T-helper 2 cell treated with Interferon-gamma antibody and Interleukin-4, amounts not matched to agents 5 μg/mL and 100 μg/mL, for 36 hours (primary cell): ENCODE measurements around the gene NDUFS3.

ENCODE experiments used
- DNase-seq: peaks from one replicate; pipeline ENCODE4 v3.0.0; 2021; ENCODE audit warnings: low spot score
- H3K27ac Mint-ChIP-seq: one replicate; pipeline ENCODE4 v1.8.0; 2021; ENCODE audit warnings: mild to moderate bottlenecking, mixed read lengths
- H3K27me3 Mint-ChIP-seq: one replicate; pipeline ENCODE4 v1.8.0; 2021; ENCODE audit warnings: low read depth, mixed read lengths
- H3K36me3 Mint-ChIP-seq: one replicate; pipeline ENCODE4 v1.8.0; 2021; ENCODE audit warnings: low read depth, mixed read lengths
- H3K4me1 Mint-ChIP-seq: one replicate; pipeline ENCODE4 v1.8.0; 2021; ENCODE audit warnings: low read depth, mixed read lengths
- H3K4me3 Mint-ChIP-seq: one replicate; pipeline ENCODE4 v1.8.0; 2022; ENCODE audit warnings: mild to moderate bottlenecking, moderate library complexity, mixed read lengths
- H3K9me3 Mint-ChIP-seq: one replicate; pipeline ENCODE4 v1.8.0; 2021; ENCODE audit warnings: mixed read lengths

Gene NDUFS3

DNA sequence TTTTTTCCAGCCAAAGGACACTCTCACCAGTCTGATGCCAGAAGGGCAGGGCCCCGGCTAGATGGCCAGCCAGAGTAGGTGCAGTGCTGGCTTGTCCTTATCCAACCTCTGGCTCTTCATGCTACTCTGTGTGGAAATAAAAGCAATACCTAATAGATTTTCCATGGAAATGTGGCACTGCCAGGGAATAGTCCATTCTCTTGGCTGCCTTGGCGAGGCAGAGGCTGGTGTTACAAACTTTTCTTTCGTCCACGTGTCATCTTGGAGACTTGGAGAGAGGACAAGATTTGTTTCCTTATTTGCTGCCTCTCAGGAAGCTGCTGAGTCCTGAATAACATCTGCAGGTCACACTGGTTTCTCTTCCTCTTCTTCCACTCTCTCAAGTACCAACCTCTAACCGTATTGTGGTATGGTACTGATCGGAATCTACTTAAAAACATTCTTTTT lies 32.5 kb downstream of the NDUFS3 start:
- H3K36me3 Mint-ChIP-seq: peaks cover 13% of the 10 kb centered on the region
- no peak overlapping the region for H3K4me3 Mint-ChIP-seq
- H3K4me1 Mint-ChIP-seq: peaks cover 9% of the 10 kb centered on the region
- no peaks in the 10 kb centered on the region for H3K9me3 Mint-ChIP-seq
- no peak for DNase-seq
- no peak overlapping the region for H3K27ac Mint-ChIP-seq
- H3K27me3 Mint-ChIP-seq: no peaks in the 10 kb centered on the region

DNA sequence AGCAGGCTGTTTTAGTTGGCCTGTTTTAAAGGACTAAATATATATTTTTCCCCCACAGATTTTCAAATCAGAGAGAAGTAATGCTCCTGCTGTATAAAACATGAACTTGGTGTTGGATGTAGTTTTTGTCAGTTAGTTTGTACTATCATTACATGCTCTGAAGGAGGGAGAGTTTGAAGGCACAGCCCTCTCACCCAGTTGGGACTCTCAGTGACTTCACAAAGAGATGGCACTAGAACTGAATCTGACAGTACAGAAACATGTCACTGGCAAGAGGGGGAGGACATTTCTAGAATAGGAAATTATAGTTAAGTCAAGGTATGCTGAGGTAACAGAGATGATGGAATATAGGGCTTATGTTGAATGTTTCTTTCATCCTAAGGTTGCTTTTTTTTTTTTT lies 36.4 kb downstream of the NDUFS3 start:
- Mint-ChIP-seq H3K4me3 (no peak overlapping the region), H3K27ac (no peak overlapping the region), H3K4me1 (peaks cover 13% of the 10 kb centered on the region), H3K27me3 (no peaks in the 10 kb centered on the region), H3K9me3 (no peaks in the 10 kb centered on the region), H3K36me3 (peaks cover 23% of the 10 kb centered on the region)
- DNase-seq: no peak

DNA sequence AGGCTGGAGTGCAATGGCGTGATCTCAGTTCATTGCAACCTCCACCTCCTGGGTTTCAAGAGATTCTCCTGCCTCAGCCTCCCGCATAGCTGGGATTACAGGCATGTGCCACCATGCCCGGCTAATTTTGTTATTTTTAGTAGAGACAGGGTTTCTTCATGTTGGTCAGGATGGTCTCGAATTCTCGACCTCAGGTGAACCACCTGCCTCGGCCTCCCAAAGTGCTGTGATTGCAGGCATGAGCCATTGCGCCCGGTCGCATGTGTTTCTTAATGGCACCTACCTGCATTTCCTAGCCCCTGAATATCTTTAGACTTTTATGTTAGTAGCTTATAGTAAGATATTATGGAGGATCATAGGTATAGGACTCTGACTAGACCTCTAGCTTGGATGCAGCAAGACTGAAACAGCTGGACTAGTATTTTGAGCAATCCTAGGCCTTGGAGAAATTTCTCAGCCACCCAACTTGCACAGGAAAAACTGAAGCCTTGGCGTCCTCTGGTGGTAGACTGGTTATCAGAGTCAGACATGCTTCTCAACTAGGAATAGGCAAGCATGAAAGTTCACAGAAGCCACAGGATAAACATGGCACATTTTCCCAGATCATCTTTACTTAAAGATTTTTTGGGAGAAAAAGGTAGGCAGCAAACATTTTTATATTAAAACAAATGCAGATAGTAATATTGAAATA lies 38.0 kb downstream of the NDUFS3 start:
- no peaks in the 10 kb centered on the region for H3K9me3 Mint-ChIP-seq
- no peak overlapping the region for H3K4me3 Mint-ChIP-seq
- no peak overlapping the region for H3K27ac Mint-ChIP-seq
- no peak for DNase-seq
- H3K4me1 Mint-ChIP-seq: peaks cover 8% of the 10 kb centered on the region
- peaks cover 20% of the 10 kb centered on the region for H3K36me3 Mint-ChIP-seq
- no peaks in the 10 kb centered on the region for H3K27me3 Mint-ChIP-seq

DNA sequence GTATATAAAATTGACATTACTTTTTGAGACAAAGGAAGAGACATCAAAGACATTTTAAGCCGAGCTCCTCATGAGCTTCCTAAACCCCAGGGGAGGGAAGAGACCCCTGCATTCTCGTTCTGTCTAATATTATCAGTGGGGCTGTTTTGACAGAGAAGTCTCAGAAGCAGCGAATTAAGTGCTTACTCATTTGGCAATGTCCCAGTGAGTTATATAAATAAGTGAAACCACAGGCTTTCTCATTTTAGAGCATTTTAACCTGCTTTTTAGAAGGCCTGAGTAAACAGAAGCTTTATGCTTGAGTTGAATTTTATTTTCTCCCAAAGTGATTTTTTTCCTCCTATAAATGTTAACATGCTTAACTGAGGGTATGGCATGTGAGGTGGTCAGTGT lies 38.5 kb downstream of the NDUFS3 start:
- Mint-ChIP-seq H3K36me3 (peaks cover 20% of the 10 kb centered on the region), H3K9me3 (no peaks in the 10 kb centered on the region), H3K4me3 (no peak overlapping the region), H3K4me1 (peaks cover 8% of the 10 kb centered on the region), H3K27me3 (no peaks in the 10 kb centered on the region), H3K27ac (no peak overlapping the region)
- no peak for DNase-seq

DNA sequence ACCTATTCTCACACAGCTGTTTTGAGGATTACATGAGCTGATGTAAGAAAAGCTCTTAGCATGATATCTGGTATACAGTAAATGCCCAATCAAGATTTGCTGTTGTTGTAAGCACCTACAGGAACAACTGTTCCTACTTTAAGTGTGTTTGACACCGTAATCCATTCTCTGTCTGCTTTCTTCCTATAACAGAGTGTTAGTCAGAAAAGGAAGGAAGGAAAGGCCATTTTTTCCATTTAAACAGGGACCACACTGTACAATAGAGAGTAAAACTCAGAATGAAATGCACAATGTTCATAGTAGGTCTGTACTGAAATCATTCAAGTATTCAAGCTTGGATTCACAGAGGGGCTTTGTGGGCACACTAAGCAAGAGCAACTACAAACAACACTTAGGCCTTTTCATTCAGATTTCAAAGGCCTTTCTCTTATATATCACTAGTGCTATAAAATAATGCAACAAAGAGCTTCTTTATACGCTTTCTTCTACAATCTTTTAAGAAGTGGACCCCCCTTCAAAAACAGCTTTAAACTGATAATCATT lies 42.0 kb downstream of the NDUFS3 start:
- no peak overlapping the region for H3K4me3 Mint-ChIP-seq
- no peak for DNase-seq
- H3K9me3 Mint-ChIP-seq: no peaks in the 10 kb centered on the region
- H3K36me3 Mint-ChIP-seq: peaks cover 35% of the 10 kb centered on the region
- H3K4me1 Mint-ChIP-seq: peaks cover 8% of the 10 kb centered on the region
- H3K27me3 Mint-ChIP-seq: no peaks in the 10 kb centered on the region
- H3K27ac Mint-ChIP-seq: no peak overlapping the region

DNA sequence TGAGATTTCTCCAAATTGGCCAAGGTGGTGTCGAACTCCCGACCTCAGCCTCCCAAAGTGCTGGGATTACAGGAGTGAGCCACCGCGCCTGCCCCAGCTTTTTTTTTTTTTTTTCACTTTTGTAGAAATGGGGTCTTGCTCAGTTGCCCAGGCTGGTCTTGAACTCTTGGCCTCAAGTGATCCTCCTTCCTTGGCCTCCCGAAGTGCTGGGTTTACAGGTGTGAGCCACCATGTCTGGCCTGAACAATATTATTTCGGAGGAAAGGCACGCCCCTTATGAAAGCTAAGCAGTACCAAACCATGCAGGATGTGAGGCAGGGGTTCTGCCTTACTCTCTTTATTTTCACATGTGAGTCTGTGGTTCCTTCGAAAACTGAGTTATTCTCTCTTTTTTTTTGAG lies 47.4 kb downstream of the NDUFS3 start:
- Mint-ChIP-seq H3K27me3 (no peaks in the 10 kb centered on the region), H3K4me1 (no peaks in the 10 kb centered on the region), H3K9me3 (no peaks in the 10 kb centered on the region), H3K36me3 (peaks cover 52% of the 10 kb centered on the region), H3K27ac (no peak overlapping the region), H3K4me3 (no peak overlapping the region)
- no peak for DNase-seq

DNA sequence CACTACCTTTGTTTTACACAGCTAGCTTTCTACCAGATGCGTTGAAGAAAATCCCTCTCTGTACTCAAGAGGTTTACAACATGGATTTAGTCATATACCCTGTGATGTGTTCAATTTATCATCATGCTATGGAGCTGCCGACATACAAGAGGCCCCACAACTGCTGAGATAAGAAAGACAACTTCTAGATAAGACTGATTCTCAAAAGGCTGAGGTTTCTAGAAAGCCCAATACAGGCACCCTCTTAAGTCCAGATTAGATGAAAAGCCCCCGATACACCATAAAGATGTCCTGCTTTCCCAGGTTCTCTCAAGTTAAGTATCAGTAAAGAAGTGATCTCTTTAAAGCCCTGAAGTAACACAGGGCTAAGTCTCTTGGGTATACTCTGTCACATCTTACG lies 49.2 kb downstream of the NDUFS3 start:
- Mint-ChIP-seq H3K27ac (no peak overlapping the region), H3K9me3 (no peaks in the 10 kb centered on the region), H3K27me3 (no peaks in the 10 kb centered on the region), H3K4me1 (no peaks in the 10 kb centered on the region), H3K4me3 (no peak overlapping the region), H3K36me3 (peaks cover 55% of the 10 kb centered on the region)
- DNase-seq: no peak

DNA sequence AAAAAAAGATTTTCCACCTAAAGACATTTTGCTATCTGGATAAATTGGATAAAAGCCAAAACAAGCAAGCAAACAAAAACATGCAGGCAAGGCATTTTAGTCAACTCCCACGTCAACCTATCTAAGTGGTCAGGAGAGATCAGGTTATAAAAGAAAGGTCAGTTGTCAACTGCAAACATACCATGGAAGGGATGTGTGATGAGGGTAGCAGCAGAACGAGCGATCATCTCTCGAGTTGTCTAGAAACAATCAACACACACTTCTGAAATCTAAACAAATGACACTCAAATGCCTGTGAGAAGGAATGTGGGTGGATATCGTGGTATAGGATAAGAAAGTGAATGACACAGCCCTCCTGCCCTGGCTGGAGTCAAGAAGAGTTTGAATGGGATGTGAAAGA lies 52.6 kb downstream of the NDUFS3 start:
- H3K36me3 Mint-ChIP-seq: peaks cover 65% of the 10 kb centered on the region
- no peak for DNase-seq
- H3K4me3 Mint-ChIP-seq: no peak overlapping the region
- no peaks in the 10 kb centered on the region for H3K27me3 Mint-ChIP-seq
- H3K4me1 Mint-ChIP-seq: no peaks in the 10 kb centered on the region
- H3K9me3 Mint-ChIP-seq: no peaks in the 10 kb centered on the region
- no peak overlapping the region for H3K27ac Mint-ChIP-seq
